ENCODE results near the gene TBL1X. TPM values are rescaled to one million over a fixed set of nuclear protein-coding genes. Genes with fewer than 3 reads are reported as not detected.

The TBL1X gene
- total and polyA plus RNA-seq, 2 of the 13 experiments (the other 11 are each of a cell fraction or from before 2014, with no cell fraction given), result 17.6 to 19.9 TPM

DNA sequence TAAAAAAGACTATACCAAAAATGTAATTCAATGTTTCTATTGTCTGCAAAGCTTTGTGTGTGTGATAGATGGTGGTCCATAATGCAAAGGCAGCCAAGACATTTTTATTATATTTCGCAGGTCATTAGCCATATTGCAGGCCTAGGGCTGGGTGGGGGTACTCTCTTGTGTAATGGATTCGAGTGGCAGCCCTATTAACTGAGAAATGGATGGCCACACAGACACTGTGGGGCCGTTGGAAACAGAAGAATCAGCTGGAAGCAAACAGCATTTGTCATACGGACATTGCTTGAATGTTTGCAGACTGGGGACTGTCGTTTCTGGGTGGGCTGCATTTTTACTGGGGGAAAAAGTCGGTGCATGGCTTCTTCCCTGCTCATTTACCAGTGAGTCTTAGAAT, 199.4 kb downstream of the TBL1X start:
- DNase-seq (ENCODE audit: low spot score) (no peak), ATAC-seq (no peak), FAIRE-seq (no peak)
- H2AFZ ChIP-seq (ENCODE audit: low read length), result no peak overlapping the region
- no peaks in the 10 kb centered on the region for H3K27me3 ChIP-seq (ENCODE audit: control insufficient read depth in 1 of 2, insufficient read depth in 2 of 2, low read length in 2 of 2)
- H3K27ac ChIP-seq (ENCODE audit: extremely low read length, insufficient read depth, low read length), result no peak overlapping the region
- no peak overlapping the region for H3K4me2 ChIP-seq (ENCODE audit: low read depth, low read length)
- in situ Hi-C loops (cut with HindIII; ENCODE audit: extremely low pct_ligation_motif_present, low pct_unique_long_range_greater_than_20kb), result no loop called here
- H4K20me1 ChIP-seq (ENCODE audit: insufficient read depth, low read length), result no peaks in the 10 kb centered on the region
- TF ChIP-seq ZBTB21 (CRISPR knock-in tag; IDR thresholded peaks at IDR 0.05), result no peak
- no peak for TF ChIP-seq ZNF550 (CRISPR knock-in tag; IDR thresholded peaks at IDR 0.05; ENCODE audit: borderline replicate concordance)
- TF ChIP-seq ZNF616 (CRISPR knock-in tag; IDR thresholded peaks at IDR 0.05; ENCODE audit: low read depth), result no peak
- no peak for TF ChIP-seq ZNF589 (CRISPR knock-in tag; conservative IDR thresholded peaks at IDR 0.05)
- no peak for TF ChIP-seq PAX8 (CRISPR knock-in tag; IDR thresholded peaks at IDR 0.05; ENCODE audit: borderline replicate concordance)
- ChIA-PET CTCF (ENCODE audit: low intra/inter-chr PET ratio, low total read pairs) (no interaction called here), POLR2A (no interaction called here)
- WGBS (ENCODE audit: low lambda C conversion rate), result 92% methylated on average over 3 of the region's 6 CpGs
- BruUV-seq (replicated peaks), result no TSS peak
- H3K4me3 ChIP-seq (replicated peaks in 1 of 3; ENCODE audit: insufficient read depth in 1 of 3, low read depth in 2 of 3, low read length in 3 of 3), result no peak overlapping the region
- no peaks in the 10 kb centered on the region for H3K79me2 ChIP-seq (ENCODE audit: insufficient read depth, low read length)
- H3K9ac ChIP-seq (ENCODE audit: insufficient read depth, low read depth, low read length), result no peak overlapping the region
- H3K9me3 ChIP-seq (ENCODE audit: low read length), result no peaks in the 10 kb centered on the region
- peaks cover 0 to 11% of the 10 kb centered on the region in 2 experiments; a peak in 1 of 5 replicates for H3K36me3 ChIP-seq (replicated peaks in 1 of 2; ENCODE audit: control insufficient read depth in 1 of 2, insufficient read depth in 2 of 2, low read length in 2 of 2)
- intact Hi-C loops (cut with micrococcal nuclease; ENCODE audit: unreplicated experiment), result no loop called here
- no peaks in the 10 kb centered on the region for H3K4me1 ChIP-seq (ENCODE audit: insufficient read depth, low read length)

DNA sequence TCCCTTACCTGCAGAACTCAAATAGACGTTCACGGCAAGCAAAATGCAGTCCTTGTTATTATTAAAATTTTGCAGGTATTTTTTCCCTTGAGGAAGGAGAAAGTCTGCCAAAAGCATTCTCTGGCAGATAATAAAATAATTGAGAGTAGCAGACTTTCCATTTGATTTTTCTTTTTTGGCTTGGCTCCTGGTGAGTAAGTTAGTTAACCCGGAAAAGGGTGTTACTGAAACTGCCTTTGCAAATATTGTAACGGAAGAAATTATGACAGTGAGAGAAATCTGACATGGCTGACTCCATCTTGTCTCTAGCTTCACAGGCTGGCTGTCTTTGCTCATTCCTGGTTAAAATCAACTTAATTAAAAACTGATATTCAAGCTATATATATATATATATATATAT, 200.3 kb downstream of the TBL1X start:
- Histone ChIP-seq H4K20me1 (ENCODE audit: insufficient read depth, low read length) (no peaks in the 10 kb centered on the region), H3K9ac (ENCODE audit: insufficient read depth, low read depth, low read length) (no peak overlapping the region), H3K4me1 (ENCODE audit: insufficient read depth, low read length) (no peaks in the 10 kb centered on the region), H3K9me3 (ENCODE audit: low read length) (no peaks in the 10 kb centered on the region), H3K27ac (ENCODE audit: extremely low read length, insufficient read depth, low read length) (no peak overlapping the region), H2AFZ (ENCODE audit: low read length) (no peak overlapping the region), H3K4me3 (replicated peaks in 1 of 3; ENCODE audit: insufficient read depth in 1 of 3, low read depth in 2 of 3, low read length in 3 of 3) (no peak overlapping the region), H3K27me3 (ENCODE audit: control insufficient read depth in 1 of 2, insufficient read depth in 2 of 2, low read length in 2 of 2) (no peaks in the 10 kb centered on the region), H3K79me2 (ENCODE audit: insufficient read depth, low read length) (no peaks in the 10 kb centered on the region), H3K4me2 (ENCODE audit: low read depth, low read length) (no peak overlapping the region), H3K36me3 (replicated peaks in 1 of 2; ENCODE audit: control insufficient read depth in 1 of 2, insufficient read depth in 2 of 2, low read length in 2 of 2) (peaks cover 0 to 11% of the 10 kb centered on the region in 2 experiments; a peak in 2 of 5 replicates)
- in situ Hi-C loops (cut with HindIII; ENCODE audit: extremely low pct_ligation_motif_present, low pct_unique_long_range_greater_than_20kb) (no loop called here), intact Hi-C loops (cut with micrococcal nuclease; ENCODE audit: unreplicated experiment) (no loop called here)
- BruUV-seq (replicated peaks), result no TSS peak
- DNase-seq (ENCODE audit: low spot score) (no peak), FAIRE-seq (no peak), ATAC-seq (no peak)
- WGBS (ENCODE audit: low lambda C conversion rate), result 99% methylated on average over 4 of the region's 4 CpGs
- TF ChIP-seq ZNF446 (CRISPR knock-in tag; IDR thresholded peaks at IDR 0.05) (no peak), SALL2 (CRISPR knock-in tag; IDR thresholded peaks at IDR 0.05) (no peak), ZNF33B (CRISPR knock-in tag; IDR thresholded peaks at IDR 0.05) (no peak), SP140L (CRISPR knock-in tag; IDR thresholded peaks at IDR 0.05; ENCODE audit: borderline replicate concordance) (no peak), BORCS8-MEF2B (CRISPR knock-in tag; IDR thresholded peaks at IDR 0.05) (no peak), PHF5A (CRISPR knock-in tag; IDR thresholded peaks at IDR 0.05; ENCODE audit: low read depth, unreplicated experiment) (no peak), IKZF1 (IDR thresholded peaks at IDR 0.05) (no peak), ZFP82 (CRISPR knock-in tag; IDR thresholded peaks at IDR 0.05; ENCODE audit: borderline replicate concordance) (no peak)
- TF ChIP-seq, protein P1, sequence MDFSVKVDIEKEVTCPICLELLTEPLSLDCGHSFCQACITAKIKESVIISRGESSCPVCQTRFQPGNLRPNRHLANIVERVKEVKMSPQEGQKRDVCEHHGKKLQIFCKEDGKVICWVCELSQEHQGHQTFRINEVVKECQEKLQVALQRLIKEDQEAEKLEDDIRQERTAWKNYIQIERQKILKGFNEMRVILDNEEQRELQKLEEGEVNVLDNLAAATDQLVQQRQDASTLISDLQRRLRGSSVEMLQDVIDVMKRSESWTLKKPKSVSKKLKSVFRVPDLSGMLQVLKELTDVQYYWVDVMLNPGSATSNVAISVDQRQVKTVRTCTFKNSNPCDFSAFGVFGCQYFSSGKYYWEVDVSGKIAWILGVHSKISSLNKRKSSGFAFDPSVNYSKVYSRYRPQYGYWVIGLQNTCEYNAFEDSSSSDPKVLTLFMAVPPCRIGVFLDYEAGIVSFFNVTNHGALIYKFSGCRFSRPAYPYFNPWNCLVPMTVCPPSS (IDR thresholded peaks at IDR 0.05), result no peak
- TF ChIP-seq, protein P2, sequence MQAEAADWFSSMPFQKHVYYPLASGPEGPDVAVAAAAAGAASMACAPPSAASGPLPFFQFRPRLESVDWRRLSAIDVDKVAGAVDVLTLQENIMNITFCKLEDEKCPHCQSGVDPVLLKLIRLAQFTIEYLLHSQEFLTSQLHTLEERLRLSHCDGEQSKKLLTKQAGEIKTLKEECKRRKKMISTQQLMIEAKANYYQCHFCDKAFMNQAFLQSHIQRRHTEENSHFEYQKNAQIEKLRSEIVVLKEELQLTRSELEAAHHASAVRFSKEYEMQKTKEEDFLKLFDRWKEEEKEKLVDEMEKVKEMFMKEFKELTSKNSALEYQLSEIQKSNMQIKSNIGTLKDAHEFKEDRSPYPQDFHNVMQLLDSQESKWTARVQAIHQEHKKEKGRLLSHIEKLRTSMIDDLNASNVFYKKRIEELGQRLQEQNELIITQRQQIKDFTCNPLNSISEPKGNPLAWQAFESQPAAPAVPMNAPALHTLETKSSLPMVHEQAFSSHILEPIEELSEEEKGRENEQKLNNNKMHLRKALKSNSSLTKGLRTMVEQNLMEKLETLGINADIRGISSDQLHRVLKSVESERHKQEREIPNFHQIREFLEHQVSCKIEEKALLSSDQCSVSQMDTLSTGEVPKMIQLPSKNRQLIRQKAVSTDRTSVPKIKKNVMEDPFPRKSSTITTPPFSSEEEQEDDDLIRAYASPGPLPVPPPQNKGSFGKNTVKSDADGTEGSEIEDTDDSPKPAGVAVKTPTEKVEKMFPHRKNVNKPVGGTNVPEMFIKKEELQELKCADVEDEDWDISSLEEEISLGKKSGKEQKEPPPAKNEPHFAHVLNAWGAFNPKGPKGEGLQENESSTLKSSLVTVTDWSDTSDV (CRISPR knock-in tag; IDR thresholded peaks at IDR 0.05), result no peak
- TF ChIP-seq, protein P3, sequence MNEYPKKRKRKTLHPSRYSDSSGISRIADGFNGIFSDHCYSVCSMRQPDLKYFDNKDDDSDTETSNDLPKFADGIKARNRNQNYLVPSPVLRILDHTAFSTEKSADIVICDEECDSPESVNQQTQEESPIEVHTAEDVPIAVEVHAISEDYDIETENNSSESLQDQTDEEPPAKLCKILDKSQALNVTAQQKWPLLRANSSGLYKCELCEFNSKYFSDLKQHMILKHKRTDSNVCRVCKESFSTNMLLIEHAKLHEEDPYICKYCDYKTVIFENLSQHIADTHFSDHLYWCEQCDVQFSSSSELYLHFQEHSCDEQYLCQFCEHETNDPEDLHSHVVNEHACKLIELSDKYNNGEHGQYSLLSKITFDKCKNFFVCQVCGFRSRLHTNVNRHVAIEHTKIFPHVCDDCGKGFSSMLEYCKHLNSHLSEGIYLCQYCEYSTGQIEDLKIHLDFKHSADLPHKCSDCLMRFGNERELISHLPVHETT (CRISPR knock-in tag; conservative IDR thresholded peaks at IDR 0.05), result no peak
- POLR2A ChIA-PET, result no interaction called here
- CTCF ChIA-PET (ENCODE audit: low intra/inter-chr PET ratio, low total read pairs), result no interaction called here
